GM12878 (cell line): ENCODE results near the gene ZNF225.

ENCODE experiments used
- ATF3 ChIP-seq: IDR thresholded peaks from 2 replicates; pipeline ENCODE4 v1.6.1; 2011; ENCODE audit warnings: low read depth, mild to moderate bottlenecking, low read length, moderate library complexity, borderline replicate concordance; ENCODE audit errors: extremely low read depth
- CTCF ChIP-seq, 3 experiments: IDR thresholded peaks in 2 of 3; conservative IDR thresholded peaks in 1 of 3; 2 replicates each; pipeline ENCODE4 v1.5.1; 2011; ENCODE audit warnings: low read depth in 3 of 3, low read length in 3 of 3, mild to moderate bottlenecking in 3 of 3, control low read depth in 2 of 3, moderate library complexity in 2 of 3, inconsistent platforms in 1 of 3, mixed read lengths in 1 of 3; ENCODE audit not compliant: control insufficient read depth in 2 of 3, insufficient read depth in 1 of 3; ENCODE audit errors: extremely low read depth in 1 of 3
- EP300 ChIP-seq, 2 experiments: fragments of 150-350 bp in 1 of 2; IDR thresholded peaks; 2 replicates each; pipeline ENCODE4 v1.6.1; 2011 to 2012; ENCODE audit warnings: low read depth in 2 of 2, low read length in 2 of 2, borderline replicate concordance in 1 of 2, improper control_type of control experiment in 1 of 2, inconsistent platforms in 1 of 2; ENCODE audit not compliant: control insufficient read depth in 1 of 2
- EZH2 ChIP-seq: IDR thresholded peaks from 2 replicates; pipeline ENCODE4 v1.6.1; 2012; ENCODE audit warnings: low read depth, mild to moderate bottlenecking, control low read depth, inconsistent platforms, low read length, borderline replicate concordance; ENCODE audit not compliant: control insufficient read depth
- HCFC1 ChIP-seq: fragments of 150-350 bp; IDR thresholded peaks from 2 replicates; pipeline ENCODE4 v1.6.1; 2014; ENCODE audit warnings: low read length
- JUND ChIP-seq: IDR thresholded peaks from 2 replicates; pipeline ENCODE4 v1.6.1; 2012; ENCODE audit warnings: low read depth, mild to moderate bottlenecking, low read length, improper control_type of control experiment, moderate library complexity
- POLR2AphosphoS2 ChIP-seq: IDR thresholded peaks from 2 replicates; pipeline ENCODE4 v1.6.1; 2011; ENCODE audit warnings: low read depth, mild to moderate bottlenecking, low read length, improper control_type of control experiment, moderate library complexity
- POLR2AphosphoS5 ChIP-seq: IDR thresholded peaks from 2 replicates; pipeline ENCODE4 v1.6.1; 2011; ENCODE audit warnings: mild to moderate bottlenecking, low read length, inconsistent platforms
- RAD21 ChIP-seq: IDR thresholded peaks from 2 replicates; pipeline ENCODE4 v1.6.1; 2011; ENCODE audit warnings: mild to moderate bottlenecking, low read depth, low read length, moderate library complexity; ENCODE audit not compliant: insufficient read depth
- USF2 ChIP-seq: IDR thresholded peaks from 2 replicates; pipeline ENCODE4 v1.6.1; 2011; ENCODE audit warnings: low read depth, low read length, improper control_type of control experiment, borderline replicate concordance
- ZBTB11 ChIP-seq: fragments of 450-650 bp; formaldehyde crosslinking; IDR thresholded peaks from 2 replicates; pipeline ENCODE4 v1.5.0; 2022; ENCODE audit warnings: mild to moderate bottlenecking, missing genetic modification characterization
- ZNF274 ChIP-seq: IDR thresholded peaks from one replicate; pipeline ENCODE4 v1.8.0; 2011; ENCODE audit not compliant: insufficient read length, insufficient read depth
- ZNF622 ChIP-seq: fragments of 450-650 bp; IDR thresholded peaks from 2 replicates; pipeline ENCODE4 v1.6.1; 2017; ENCODE audit warnings: mild to moderate bottlenecking, inconsistent platforms

- TF ChIP-seq EP300 (IDR thresholded peaks at IDR 0.05; ENCODE audit: borderline replicate concordance in 1 of 2, control insufficient read depth in 1 of 2, low read depth in 2 of 2, low read length in 2 of 2): no peak
- no peak for TF ChIP-seq EZH2
- no peak for TF ChIP-seq HCFC1
- no peak for TF ChIP-seq ZNF274
- TF ChIP-seq USF2: no peak
- TF ChIP-seq ZBTB11 (CRISPR knock-in tag): no peak
- TF ChIP-seq CTCF (IDR thresholded peaks at IDR 0.05 in 2 of 3, conservative IDR thresholded peaks at IDR 0.05 in 1 of 3; ENCODE audit: control insufficient read depth in 2 of 3, extremely low read depth in 1 of 3, insufficient read depth in 1 of 3, low read depth in 3 of 3, low read length in 3 of 3): no peak
- no peak for TF ChIP-seq POLR2AphosphoS5
- TF ChIP-seq POLR2AphosphoS2: no peak
- TF ChIP-seq ZNF622: no peak
- no peak for TF ChIP-seq RAD21
- TF ChIP-seq ATF3: no peak
- no peak for TF ChIP-seq JUND
Measured at GRCh38 chr19:44164327-44164672, 51.1 kb downstream of the ZNF225 start.
